GM12878 (cell line): ENCODE measurements around the gene SLC22A24. TPM values are rescaled to one million over a fixed set of nuclear protein-coding genes. Genes with fewer than 3 reads are reported as not detected.

Experiments used
- ATAC-seq: fragments of 200-7000 bp; cut with Tn5 transposase; 3 replicates; pipeline ENCODE4 v1.9.1; 2020; ENCODE audit warnings: mild to moderate bottlenecking, moderate library complexity
- BruUV-seq: library from RNA; stranded (reverse); fragments of 400-500 nt; replicated peaks from 2 replicates; lab custom pipeline; 2021; lab: Mats Ljungman, UMichigan
- CTCF ChIA-PET: fragments of 300-600 bp; sonication (Branson Sonifier 250); formaldehyde crosslinking; extraction: SDS; loops from one replicate; lab custom pipeline; 2021; ENCODE audit warnings: inconsistent platforms; lab: Yijun Ruan, JAX
- POLR2A ChIA-PET: fragments of 350-600 bp; formaldehyde crosslinking; extraction: SDS; loops from one replicate; lab custom pipeline; 2021; ENCODE audit warnings: inconsistent platforms; lab: Charles Lee
- RAD21 ChIA-PET: fragments of 300-600 bp; sonication (Branson Sonifier 250); formaldehyde crosslinking; loops from one replicate; lab custom pipeline; 2023; ENCODE audit warnings: antibody characterized with exemption; ENCODE audit not compliant: unreplicated experiment; lab: Charles Lee
- SMC1A ChIA-PET: fragments of 300-600 bp; sonication (Branson Sonifier 250); formaldehyde crosslinking; loops from one replicate; lab custom pipeline; 2023; ENCODE audit not compliant: unreplicated experiment, uncharacterized antibody; lab: Charles Lee
- DNase-seq: peaks from one replicate; pipeline ENCODE4 v3.0.0-alpha.2; 2011; ENCODE audit warnings: low read depth, low spot score
- FAIRE-seq: peaks from 3 replicates; lab custom pipeline; 2011; peaks lifted over from hg19 to GRCh38; lab: Jason Lieb, UNC
- H2AFZ ChIP-seq: 2 replicates; pipeline ENCODE4 v1.6.0; 2011; ENCODE audit warnings: low read depth, low read length, control low read depth; ENCODE audit not compliant: control insufficient read depth
- H3K27ac ChIP-seq: 2 replicates; pipeline ENCODE4 v1.5.1; 2011; ENCODE audit warnings: control low read depth; ENCODE audit not compliant: control insufficient read depth, insufficient read depth
- H3K27me3 ChIP-seq, 2 experiments: replicated peaks in 1 of 2; 2 replicates each; pipeline versions ENCODE4 v1.6.0 to v1.6.1; 2011; ENCODE audit warnings: low read length in 1 of 2; ENCODE audit not compliant: control insufficient read depth in 2 of 2, insufficient read depth in 2 of 2
- H3K36me3 ChIP-seq, 2 experiments: 2 replicates each; pipeline ENCODE4 v1.5.1; 2011; ENCODE audit warnings: low read length in 1 of 2; ENCODE audit not compliant: control insufficient read depth in 2 of 2, insufficient read depth in 2 of 2
- H3K4me1 ChIP-seq: 2 replicates; pipeline ENCODE4 v1.6.1; 2011; ENCODE audit warnings: mild to moderate bottlenecking, low read length, moderate library complexity, mixed read lengths; ENCODE audit not compliant: control insufficient read depth, insufficient read depth
- H3K4me2 ChIP-seq: 2 replicates; pipeline ENCODE4 v1.6.0; 2011; ENCODE audit warnings: control low read depth; ENCODE audit not compliant: control insufficient read depth, insufficient read depth
- H3K4me3 ChIP-seq: fragments of 200-600 bp; sonication (generic); 2 replicates; pipeline ENCODE4 v1.5.1; 2016
- H3K79me2 ChIP-seq: 2 replicates; pipeline ENCODE4 v1.6.0; 2011; ENCODE audit warnings: low read length; ENCODE audit not compliant: control insufficient read depth, insufficient read depth
- H3K9ac ChIP-seq: 2 replicates; pipeline ENCODE4 v1.8.0; 2011; ENCODE audit warnings: low read length, control low read depth, mixed read lengths; ENCODE audit not compliant: control insufficient read depth, insufficient read depth
- H3K9me3 ChIP-seq: replicated peaks from 3 replicates; pipeline ENCODE4 v1.5.1; 2011; ENCODE audit warnings: mild to moderate bottlenecking, low read length; ENCODE audit not compliant: control insufficient read depth, insufficient read depth
- H4K20me1 ChIP-seq: 2 replicates; pipeline ENCODE4 v1.6.0; 2011; ENCODE audit not compliant: control insufficient read depth, insufficient read depth
- JUND ChIP-seq: IDR thresholded peaks from 2 replicates; pipeline ENCODE4 v1.6.1; 2012; ENCODE audit warnings: low read depth, mild to moderate bottlenecking, low read length, improper control_type of control experiment, moderate library complexity
- NR2C2 ChIP-seq: IDR thresholded peaks from 2 replicates; pipeline ENCODE4 v1.6.1; 2011; ENCODE audit warnings: borderline replicate concordance, low read depth; ENCODE audit not compliant: control insufficient read depth, insufficient read length
- PAX8 ChIP-seq: fragments of 450-650 bp; IDR thresholded peaks from 2 replicates; pipeline ENCODE4 v1.6.1; 2017; ENCODE audit warnings: mild to moderate bottlenecking, moderate library complexity
- PBX3 ChIP-seq: IDR thresholded peaks from 2 replicates; pipeline ENCODE4 v1.6.1; 2011; ENCODE audit warnings: mild to moderate bottlenecking, low read depth, low read length, moderate library complexity; ENCODE audit not compliant: insufficient replicate concordance
- RELB ChIP-seq: fragments of 450-650 bp; IDR thresholded peaks from 2 replicates; pipeline ENCODE4 v1.6.1; 2017; ENCODE audit warnings: low read depth, mild to moderate bottlenecking, moderate library complexity
- TARDBP ChIP-seq: IDR thresholded peaks from 2 replicates; pipeline ENCODE4 v1.6.1; 2016; ENCODE audit warnings: borderline replicate concordance
- WGBS: methylation state at CpG from one replicate; pipeline ENCODE4 v1.1.6; 2016; ENCODE audit warnings: low lambda C conversion rate; ENCODE audit not compliant: insufficient replicate concordance, insufficient coverage; ENCODE audit errors: missing lambda C conversion rate; 5-methylcytosine and 5-hydroxymethylcytosine counted together
- in situ Hi-C: fragments of 300-500 bp; cut with MboI; formaldehyde crosslinking; loops from 9 replicates; pipeline ENCODE4 v1.14.3; 2018; ENCODE audit warnings: mixed read lengths
- intact Hi-C: fragments of 100-400 bp; cut with micrococcal nuclease; formaldehyde crosslinking; loops from one replicate; pipeline ENCODE4 v1.14.2; 2022; ENCODE audit not compliant: unreplicated experiment
- polyA plus RNA-seq, 11 experiments: library from polyadenylated mRNA; depleted of rRNA in 4 of 11; unstranded in 6 of 11; stranded (reverse) in 5 of 11; fragments of >200 nt; fragmentation: Nextera tagmentation in 4 of 11; fragmentation: Illumina TruSeq in 1 of 11; extraction: Ambion mirVana in 4 of 11; extraction: Trizol in 1 of 11; gene quantifications; 1 replicate in 1 of 11; 2 replicates in 10 of 11; pipeline versions ENCODE4 v1.2.1 to v1.2.3, GENCODE V29; 2011 to 2016; ENCODE audit warnings: inconsistent platforms in 2 of 11, missing spikeins in 2 of 11, low read depth in 1 of 11
- total RNA-seq, 4 experiments: library from RNA; depleted of rRNA in 3 of 4; stranded (reverse); fragments of >200 nt in 3 of 4; fragmentation: Illumina TruSeq in 1 of 4; extraction: Trizol in 1 of 4; gene quantifications; 2 replicates each; pipeline versions ENCODE4 v1.2.1 to v1.2.3, GENCODE V29; 2013 to 2021
- TF ChIP-seq, protein P1 (sequence below): fragments of 450-650 bp; formaldehyde crosslinking; IDR thresholded peaks from 2 replicates; pipeline ENCODE4 v1.4.0; 2022; ENCODE audit warnings: mild to moderate bottlenecking, moderate library complexity
- TF ChIP-seq, protein P2 (sequence below): IDR thresholded peaks from 2 replicates; pipeline ENCODE4 v1.6.1; 2012; ENCODE audit warnings: improper control_type of control experiment, low read depth, low read length; ENCODE audit not compliant: insufficient replicate concordance

Gene SLC22A24
- total and polyA plus RNA-seq, 10 of the 15 experiments (the other 5 are each of a cell fraction or from before 2014, with no cell fraction given), result not detected

- SMC1A ChIA-PET, result no interaction called here
- intact Hi-C loops (no loop called here), in situ Hi-C loops (no loop called here)
- no peak overlapping the region for H2AFZ ChIP-seq
- FAIRE-seq (no peak), DNase-seq (no peak), ATAC-seq (no peak)
- no peaks in the 10 kb centered on the region for H4K20me1 ChIP-seq
- H3K4me1 ChIP-seq, result no peaks in the 10 kb centered on the region
- no peaks in the 10 kb centered on the region for H3K9me3 ChIP-seq
- CTCF ChIA-PET, result no interaction called here
- no peak overlapping the region for H3K4me2 ChIP-seq
- WGBS, result 55% methylated on average over 3 of the region's 3 CpGs
- no peaks in the 10 kb centered on the region for H3K79me2 ChIP-seq
- no peak overlapping the region for H3K4me3 ChIP-seq
- H3K27me3 ChIP-seq, result no peaks in the 10 kb centered on the region
- no peak overlapping the region for H3K27ac ChIP-seq
- POLR2A ChIA-PET, result no interaction called here
- no peak overlapping the region for H3K9ac ChIP-seq
- H3K36me3 ChIP-seq, result no peaks in the 10 kb centered on the region
- RAD21 ChIA-PET, result no interaction called here
- BruUV-seq, result no TSS peak
- TF ChIP-seq PBX3 (no peak), NR2C2 (no peak), TARDBP (no peak), PAX8 (no peak), JUND (no peak), RELB (no peak)
- TF ChIP-seq, protein P1, sequence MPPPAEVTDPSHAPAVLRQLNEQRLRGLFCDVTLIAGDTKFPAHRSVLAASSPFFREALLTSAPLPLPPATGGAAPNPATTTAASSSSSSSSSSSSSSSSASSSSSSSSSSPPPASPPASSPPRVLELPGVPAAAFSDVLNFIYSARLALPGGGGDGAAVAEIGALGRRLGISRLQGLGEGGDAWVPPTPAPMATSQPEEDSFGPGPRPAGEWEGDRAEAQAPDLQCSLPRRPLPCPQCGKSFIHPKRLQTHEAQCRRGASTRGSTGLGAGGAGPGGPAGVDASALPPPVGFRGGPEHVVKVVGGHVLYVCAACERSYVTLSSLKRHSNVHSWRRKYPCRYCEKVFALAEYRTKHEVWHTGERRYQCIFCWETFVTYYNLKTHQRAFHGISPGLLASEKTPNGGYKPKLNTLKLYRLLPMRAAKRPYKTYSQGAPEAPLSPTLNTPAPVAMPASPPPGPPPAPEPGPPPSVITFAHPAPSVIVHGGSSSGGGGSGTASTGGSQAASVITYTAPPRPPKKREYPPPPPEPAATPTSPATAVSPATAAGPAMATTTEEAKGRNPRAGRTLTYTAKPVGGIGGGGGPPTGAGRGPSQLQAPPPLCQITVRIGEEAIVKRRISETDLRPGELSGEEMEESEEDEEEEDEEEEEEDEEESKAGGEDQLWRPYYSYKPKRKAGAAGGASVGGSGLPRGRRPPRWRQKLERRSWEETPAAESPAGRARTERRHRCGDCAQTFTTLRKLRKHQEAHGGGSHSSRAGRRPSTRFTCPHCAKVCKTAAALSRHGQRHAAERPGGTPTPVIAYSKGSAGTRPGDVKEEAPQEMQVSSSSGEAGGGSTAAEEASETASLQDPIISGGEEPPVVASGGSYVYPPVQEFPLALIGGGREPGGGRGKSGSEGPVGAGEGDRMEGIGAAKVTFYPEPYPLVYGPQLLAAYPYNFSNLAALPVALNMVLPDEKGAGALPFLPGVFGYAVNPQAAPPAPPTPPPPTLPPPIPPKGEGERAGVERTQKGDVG (CRISPR knock-in tag), result no peak
- TF ChIP-seq, protein P2, sequence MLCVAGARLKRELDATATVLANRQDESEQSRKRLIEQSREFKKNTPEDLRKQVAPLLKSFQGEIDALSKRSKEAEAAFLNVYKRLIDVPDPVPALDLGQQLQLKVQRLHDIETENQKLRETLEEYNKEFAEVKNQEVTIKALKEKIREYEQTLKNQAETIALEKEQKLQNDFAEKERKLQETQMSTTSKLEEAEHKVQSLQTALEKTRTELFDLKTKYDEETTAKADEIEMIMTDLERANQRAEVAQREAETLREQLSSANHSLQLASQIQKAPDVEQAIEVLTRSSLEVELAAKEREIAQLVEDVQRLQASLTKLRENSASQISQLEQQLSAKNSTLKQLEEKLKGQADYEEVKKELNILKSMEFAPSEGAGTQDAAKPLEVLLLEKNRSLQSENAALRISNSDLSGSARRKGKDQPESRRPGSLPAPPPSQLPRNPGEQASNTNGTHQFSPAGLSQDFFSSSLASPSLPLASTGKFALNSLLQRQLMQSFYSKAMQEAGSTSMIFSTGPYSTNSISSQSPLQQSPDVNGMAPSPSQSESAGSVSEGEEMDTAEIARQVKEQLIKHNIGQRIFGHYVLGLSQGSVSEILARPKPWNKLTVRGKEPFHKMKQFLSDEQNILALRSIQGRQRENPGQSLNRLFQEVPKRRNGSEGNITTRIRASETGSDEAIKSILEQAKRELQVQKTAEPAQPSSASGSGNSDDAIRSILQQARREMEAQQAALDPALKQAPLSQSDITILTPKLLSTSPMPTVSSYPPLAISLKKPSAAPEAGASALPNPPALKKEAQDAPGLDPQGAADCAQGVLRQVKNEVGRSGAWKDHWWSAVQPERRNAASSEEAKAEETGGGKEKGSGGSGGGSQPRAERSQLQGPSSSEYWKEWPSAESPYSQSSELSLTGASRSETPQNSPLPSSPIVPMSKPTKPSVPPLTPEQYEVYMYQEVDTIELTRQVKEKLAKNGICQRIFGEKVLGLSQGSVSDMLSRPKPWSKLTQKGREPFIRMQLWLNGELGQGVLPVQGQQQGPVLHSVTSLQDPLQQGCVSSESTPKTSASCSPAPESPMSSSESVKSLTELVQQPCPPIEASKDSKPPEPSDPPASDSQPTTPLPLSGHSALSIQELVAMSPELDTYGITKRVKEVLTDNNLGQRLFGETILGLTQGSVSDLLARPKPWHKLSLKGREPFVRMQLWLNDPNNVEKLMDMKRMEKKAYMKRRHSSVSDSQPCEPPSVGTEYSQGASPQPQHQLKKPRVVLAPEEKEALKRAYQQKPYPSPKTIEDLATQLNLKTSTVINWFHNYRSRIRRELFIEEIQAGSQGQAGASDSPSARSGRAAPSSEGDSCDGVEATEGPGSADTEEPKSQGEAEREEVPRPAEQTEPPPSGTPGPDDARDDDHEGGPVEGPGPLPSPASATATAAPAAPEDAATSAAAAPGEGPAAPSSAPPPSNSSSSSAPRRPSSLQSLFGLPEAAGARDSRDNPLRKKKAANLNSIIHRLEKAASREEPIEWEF, result no peak
These were observed 44.5 kb downstream of the SLC22A24 start for GRCh38 chr11:63099555-63099954.
